Epithelial cell of prostate (primary cell): ENCODE data around the gene ZDHHC18.

ENCODE experiments used
- DNase-seq: peaks from one replicate; pipeline ENCODE4 v3.0.0-alpha.2; 2011; ENCODE audit warnings: low read depth, low spot score
- H3K27ac ChIP-seq: fragments of 450-650 bp; 2 replicates; pipeline ENCODE4 v1.5.1; 2017; ENCODE audit warnings: mild to moderate bottlenecking

ZDHHC18 gene

DNA sequence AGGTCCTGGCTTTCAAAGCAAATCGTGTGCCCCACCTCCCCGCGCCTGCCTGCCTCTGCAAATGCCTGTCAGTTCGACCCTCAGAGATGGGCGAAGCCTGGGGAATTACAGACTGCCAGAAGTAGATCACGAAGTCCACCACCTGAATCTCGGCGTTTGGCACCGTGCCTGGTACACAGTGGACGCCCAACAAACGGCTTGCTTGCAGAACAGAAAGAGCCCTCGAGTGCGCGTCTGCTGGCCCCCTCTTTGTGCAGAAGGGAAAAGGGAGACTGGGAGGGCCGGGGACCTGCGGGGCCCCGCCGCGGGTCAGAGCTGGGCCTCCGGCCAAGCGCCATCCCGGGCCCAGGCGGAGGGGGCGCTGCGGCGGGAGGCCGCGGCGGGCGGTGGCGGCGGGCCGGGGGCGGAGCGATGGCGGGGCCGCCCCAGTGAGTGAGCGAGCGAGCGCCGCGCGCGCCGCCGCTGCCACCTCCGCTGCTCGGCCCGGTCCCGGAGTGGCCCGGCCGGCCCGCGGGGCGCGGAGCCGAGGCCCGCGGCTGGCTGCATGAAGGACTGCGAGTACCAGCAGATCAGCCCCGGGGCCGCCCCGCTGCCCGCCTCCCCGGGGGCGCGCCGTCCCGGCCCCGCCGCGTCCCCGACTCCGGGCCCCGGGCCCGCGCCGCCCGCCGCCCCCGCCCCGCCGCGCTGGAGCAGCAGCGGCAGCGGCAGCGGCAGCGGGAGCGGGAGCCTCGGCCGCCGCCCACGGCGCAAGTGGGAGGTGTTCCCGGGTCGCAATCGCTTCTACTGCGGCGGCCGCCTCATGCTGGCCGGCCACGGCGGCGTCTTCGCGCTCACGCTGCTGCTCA, at the start of gene ZDHHC18:
TSS of gene ZDHHC18 (plus strand) at position 428 of the 845 bp plus-strand sequence. CDS start at position 545, 117 bp downstream.
- H3K27ac ChIP-seq = peak within 1 kb of the TSS; percentile 40
- DNase-seq = no peak

DNA sequence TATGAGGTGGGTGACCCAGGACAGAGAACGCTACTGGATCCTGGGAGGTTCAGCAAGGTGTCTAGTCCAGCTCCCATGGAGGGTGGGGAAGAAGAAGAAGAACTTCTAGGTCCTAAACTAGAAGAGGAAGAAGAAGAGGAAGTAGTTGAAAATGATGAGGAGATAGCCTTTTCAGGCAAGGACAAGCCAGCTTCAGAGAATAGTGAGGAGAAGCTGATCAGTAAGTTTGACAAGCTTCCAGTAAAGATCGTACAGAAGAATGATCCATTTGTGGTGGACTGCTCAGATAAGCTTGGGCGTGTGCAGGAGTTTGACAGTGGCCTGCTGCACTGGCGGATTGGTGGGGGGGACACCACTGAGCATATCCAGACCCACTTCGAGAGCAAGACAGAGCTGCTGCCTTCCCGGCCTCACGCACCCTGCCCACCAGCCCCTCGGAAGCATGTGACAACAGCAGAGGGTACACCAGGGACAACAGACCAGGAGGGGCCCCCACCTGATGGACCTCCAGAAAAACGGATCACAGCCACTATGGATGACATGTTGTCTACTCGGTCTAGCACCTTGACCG, 47.3 kb upstream of the ZDHHC18 start:
- no peak overlapping the region for H3K27ac ChIP-seq
- no peak for DNase-seq

GRCh38 chr1:26780344-26780957, 46.0 kb upstream of the ZDHHC18 start:
- DNase-seq = no peak
- H3K27ac ChIP-seq = no peak overlapping the region

- no peak for DNase-seq
- H3K27ac ChIP-seq = no peak overlapping the region
Measured at GRCh38 chr1:26781206-26781825, 45.2 kb upstream of the ZDHHC18 start.

GRCh38 chr1:26782521-26783212, 43.8 kb upstream of the ZDHHC18 start:
- no peak for DNase-seq
- no peak overlapping the region for H3K27ac ChIP-seq

GRCh38 chr1:26783646-26784022, 42.9 kb upstream of the ZDHHC18 start:
- no peak for DNase-seq
- peak overlapping the region; percentile 98 for H3K27ac ChIP-seq

GRCh38 chr1:26784023-26784871, 42.2 kb upstream of the ZDHHC18 start:
- peak overlapping the region; percentile 98 for H3K27ac ChIP-seq
- no peak for DNase-seq

GRCh38 chr1:26784886-26785285, 41.6 kb upstream of the ZDHHC18 start:
- peak overlapping the region; percentile 98 for H3K27ac ChIP-seq
- no peak for DNase-seq

- no peak for DNase-seq
- peak overlapping the region; percentile 98 for H3K27ac ChIP-seq
Measured at GRCh38 chr1:26785611-26786436, 40.7 kb upstream of the ZDHHC18 start.

GRCh38 chr1:26786437-26787380, 39.8 kb upstream of the ZDHHC18 start:
- no peak for DNase-seq
- H3K27ac ChIP-seq = peak overlapping the region; percentile 98

GRCh38 chr1:26787381-26787705, 39.1 kb upstream of the ZDHHC18 start:
- H3K27ac ChIP-seq = peak overlapping the region; percentile 98

DNA sequence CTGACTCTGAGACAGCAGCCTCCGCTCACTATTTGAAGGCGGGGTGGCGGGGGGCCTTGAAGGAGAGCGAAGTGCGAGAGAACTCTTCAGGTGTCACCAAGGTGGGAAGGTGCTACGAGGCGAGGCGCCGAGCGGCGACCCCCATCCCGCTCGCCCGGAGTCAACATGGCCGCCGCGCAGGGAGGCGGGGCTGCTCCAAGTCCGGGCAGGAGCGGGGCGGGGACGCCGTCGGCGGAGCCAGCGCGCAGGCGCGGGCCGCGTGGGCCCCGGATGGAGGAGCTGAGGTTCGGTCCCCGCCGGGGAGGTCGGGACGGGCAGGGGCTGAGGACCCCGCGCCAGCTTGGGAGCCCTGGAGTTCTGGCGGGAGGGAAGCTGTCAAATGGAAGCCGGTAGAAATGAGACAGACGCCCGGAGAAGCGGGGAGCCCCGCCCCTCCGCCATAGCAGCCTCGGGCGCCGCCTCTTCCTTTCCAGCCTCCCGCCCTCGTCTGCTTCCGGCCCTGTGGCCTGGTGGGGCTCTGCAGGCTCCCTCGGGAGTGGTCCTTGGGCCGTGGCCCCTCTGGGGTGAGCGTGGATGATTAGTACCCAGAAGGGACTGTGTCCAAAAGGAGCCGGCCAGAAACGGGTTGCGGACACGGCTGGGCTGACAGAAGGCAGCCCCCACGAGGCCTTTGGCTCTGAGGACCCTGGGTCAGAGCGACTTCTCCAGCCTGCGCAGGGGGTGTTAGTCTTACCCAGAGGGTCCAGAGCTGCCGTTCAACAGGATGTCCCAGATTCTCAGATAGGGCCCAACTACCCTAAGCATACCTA, 38.6 kb upstream of the ZDHHC18 start, which contains the start of gene PIGV:
TSS of gene PIGV (plus strand) at position 245 of the 809 bp plus-strand sequence. CDS start 2,866 bp downstream, outside the sequence.
- H3K27ac ChIP-seq = peak within 1 kb of the TSS; percentile 98
- no peak for DNase-seq

More at GRCh38 chr1:26787381-26787705, 39.1 kb upstream of the ZDHHC18 start:
- DNase-seq = no peak

GRCh38 chr1:26788515-26788785, 38.0 kb upstream of the ZDHHC18 start:
- no peak for DNase-seq

DNA sequence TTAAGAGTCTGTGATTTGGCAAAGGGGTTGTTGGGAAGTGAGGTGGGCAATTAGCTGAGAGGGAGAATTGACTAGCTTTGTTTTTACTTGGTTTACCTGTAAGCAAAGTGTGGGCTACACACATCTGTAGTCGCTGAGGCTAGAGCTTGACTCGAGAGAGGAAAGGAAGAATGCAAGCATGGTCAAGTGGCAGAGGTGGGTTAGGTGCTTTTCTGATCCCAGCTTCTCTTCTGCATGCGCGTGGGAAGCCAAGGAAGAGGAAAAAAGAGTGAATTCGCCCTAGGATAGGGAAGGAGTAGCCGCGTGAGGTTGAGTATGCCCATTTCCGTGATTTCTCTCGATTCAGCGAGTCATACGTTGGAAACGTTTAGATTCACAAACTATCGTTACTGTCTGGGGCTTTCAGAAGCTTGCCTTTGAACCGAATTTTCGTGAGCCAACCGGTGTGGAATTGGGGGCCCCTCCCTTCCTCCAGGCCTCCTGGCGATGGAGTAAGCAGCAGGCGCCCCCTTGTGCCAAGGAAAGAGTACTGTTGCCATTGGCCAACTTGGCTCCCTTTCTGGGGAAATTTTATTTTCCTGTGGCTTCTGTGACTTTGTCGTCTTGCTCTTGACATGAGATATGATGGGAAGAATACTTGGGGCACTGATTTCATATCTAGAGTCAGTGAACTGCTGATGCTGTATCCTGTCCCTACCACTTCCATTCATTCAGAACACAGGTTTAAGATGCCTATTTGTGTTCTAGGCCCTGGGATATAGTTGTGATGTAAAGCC, 37.5 kb upstream of the ZDHHC18 start:
- no peak for DNase-seq
- peak overlapping the region; percentile 98 for H3K27ac ChIP-seq

More at GRCh38 chr1:26788515-26788785, 38.0 kb upstream of the ZDHHC18 start:
- H3K27ac ChIP-seq = peak overlapping the region; percentile 98

- no peak for DNase-seq
- H3K27ac ChIP-seq = no peak overlapping the region
Measured at GRCh38 chr1:26789612-26789865, 36.9 kb upstream of the ZDHHC18 start.

DNA sequence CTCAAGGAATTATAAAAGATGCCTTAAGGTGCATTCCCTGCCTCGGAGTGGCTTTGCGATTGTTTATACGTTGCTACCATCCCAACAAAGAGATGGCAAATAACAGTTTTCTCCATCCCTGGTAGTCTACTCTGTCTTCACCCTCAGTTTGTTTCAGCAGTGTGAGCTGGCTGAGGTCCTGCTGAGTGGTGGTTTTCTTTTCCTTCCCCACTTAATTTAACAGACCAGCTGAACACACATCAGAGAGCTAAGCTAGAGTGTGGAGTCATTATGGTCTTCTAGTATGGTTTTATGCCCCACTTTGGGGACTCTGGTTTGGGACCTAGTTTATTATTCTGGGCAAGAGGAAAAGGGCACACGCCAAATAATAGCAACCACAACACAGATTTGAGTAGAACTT, 36.6 kb upstream of the ZDHHC18 start:
- no peak for DNase-seq
- no peak overlapping the region for H3K27ac ChIP-seq
